Activated CD8-positive, alpha-beta memory T cell treated with anti-CD3 and anti-CD28 coated beads, Interleukin-2, amount 10 ng/mL, durations not matched to agents 7 days and 5 days (primary cell): ENCODE data around the gene HYDIN. TPM values are rescaled to one million over a fixed set of nuclear protein-coding genes. Genes with fewer than 3 reads are reported as not detected.
"Not testable (repeated sequence)": the region's sequence is repeated elsewhere in the genome, so short reads cannot be mapped to it uniquely, and the experiment has no call there.

ENCODE experiments used
- ATAC-seq: fragments of 150-1000 bp; cut with Tn5 transposase; one replicate; pipeline ENCODE4 v1.10.0; 2021; ENCODE audit warnings: moderate library complexity
- CTCF ChIA-PET: fragments of 350-600 bp; sonication (Branson Sonifier 250); formaldehyde crosslinking; loops from one replicate; lab custom pipeline; 2021; ENCODE audit warnings: antibody characterized with exemption; lab: Charles Lee
- DNase-seq: peaks from one replicate; pipeline ENCODE4 v3.0.0-alpha.2; 2020
- H3K27ac Mint-ChIP-seq: one replicate; pipeline ENCODE4 v1.8.0; 2021; ENCODE audit warnings: mild to moderate bottlenecking, mixed read lengths
- H3K27me3 Mint-ChIP-seq: one replicate; pipeline ENCODE4 v1.8.0; 2021; ENCODE audit warnings: mixed read lengths
- H3K36me3 Mint-ChIP-seq: one replicate; pipeline ENCODE4 v1.8.0; 2021; ENCODE audit warnings: mild to moderate bottlenecking, mixed read lengths
- H3K4me1 Mint-ChIP-seq: one replicate; pipeline ENCODE4 v1.8.0; 2021; ENCODE audit warnings: mixed read lengths
- H3K4me3 Mint-ChIP-seq: one replicate; pipeline ENCODE4 v1.8.0; 2021; ENCODE audit warnings: mild to moderate bottlenecking, moderate library complexity, mixed read lengths
- H3K9me3 Mint-ChIP-seq: one replicate; pipeline ENCODE4 v1.8.0; 2022; ENCODE audit warnings: low read depth, mixed read lengths
- total RNA-seq, 2 experiments: library from RNA; stranded (reverse); gene quantifications; one replicate each; pipeline ENCODE4 v1.2.3, GENCODE V29; 2021

The HYDIN gene
- total RNA-seq, 2 experiments from 2014 or later: not detected

DNA sequence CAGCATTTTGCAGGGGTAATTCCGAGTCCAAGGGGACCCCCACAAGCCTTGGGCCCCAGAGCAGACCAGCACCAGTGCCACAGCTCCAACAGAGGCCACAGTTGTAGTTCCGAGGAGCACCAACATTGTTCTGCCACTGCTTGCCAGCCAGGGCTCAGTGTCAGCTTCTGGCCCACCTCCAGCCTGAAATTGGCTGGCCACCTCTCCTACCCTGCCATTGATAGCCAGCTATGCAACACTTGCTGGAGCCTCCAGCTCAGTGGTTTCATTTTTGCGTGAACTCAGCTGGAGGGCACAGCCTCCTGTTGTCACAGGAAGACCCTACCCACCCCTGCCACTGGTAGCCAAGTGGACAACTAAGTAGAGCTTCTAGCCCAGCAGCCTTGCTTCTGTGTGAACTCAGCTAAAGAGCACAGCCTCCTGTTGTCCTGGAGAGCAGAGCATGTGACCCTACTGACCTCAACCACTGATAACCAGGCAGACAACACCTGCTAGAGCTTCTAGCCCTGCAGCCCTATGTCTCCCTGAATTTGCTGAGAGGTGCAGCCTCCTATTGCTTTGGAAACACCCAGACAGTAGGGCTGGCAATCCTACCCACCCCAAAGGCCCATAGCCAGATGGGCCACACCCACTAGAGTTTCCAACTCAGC lies 24.9 kb downstream of the HYDIN start:
- no peak overlapping the region for H3K27ac Mint-ChIP-seq
- H3K4me3 Mint-ChIP-seq: no peak overlapping the region
- H3K36me3 Mint-ChIP-seq: no peaks in the 10 kb centered on the region
- CTCF ChIA-PET: no interaction called here
- peaks cover 2% of the 10 kb centered on the region for H3K9me3 Mint-ChIP-seq
- DNase-seq (no peak), ATAC-seq (no peak)
- peaks cover 2% of the 10 kb centered on the region for H3K27me3 Mint-ChIP-seq
- H3K4me1 Mint-ChIP-seq: no peaks in the 10 kb centered on the region

DNA sequence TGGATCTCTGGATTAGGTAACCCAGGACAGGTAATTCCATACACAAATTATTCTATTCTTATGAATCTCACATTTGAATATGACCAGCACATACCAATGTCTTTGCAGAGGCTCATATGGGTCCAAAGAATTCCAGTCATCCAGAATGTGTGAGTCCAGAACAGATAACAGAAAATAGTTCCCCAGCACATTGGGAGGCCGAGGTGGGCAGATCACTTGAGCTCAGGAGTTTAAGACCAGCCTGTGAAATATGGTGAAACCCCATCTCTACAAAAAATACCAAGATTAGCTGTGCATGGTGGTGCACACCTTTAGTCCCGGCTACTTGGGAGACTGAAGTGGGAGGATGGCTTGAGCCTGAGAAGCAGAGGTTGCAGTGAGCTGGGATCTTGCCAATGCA lies 26.9 kb downstream of the HYDIN start:
- Mint-ChIP-seq H3K27me3 (peaks cover 2% of the 10 kb centered on the region), H3K4me3 (no peak overlapping the region), H3K36me3 (no peaks in the 10 kb centered on the region), H3K27ac (no peak overlapping the region), H3K9me3 (peaks cover 2% of the 10 kb centered on the region), H3K4me1 (no peaks in the 10 kb centered on the region)
- DNase-seq (no peak), ATAC-seq (no peak)
- CTCF ChIA-PET: no interaction called here

DNA sequence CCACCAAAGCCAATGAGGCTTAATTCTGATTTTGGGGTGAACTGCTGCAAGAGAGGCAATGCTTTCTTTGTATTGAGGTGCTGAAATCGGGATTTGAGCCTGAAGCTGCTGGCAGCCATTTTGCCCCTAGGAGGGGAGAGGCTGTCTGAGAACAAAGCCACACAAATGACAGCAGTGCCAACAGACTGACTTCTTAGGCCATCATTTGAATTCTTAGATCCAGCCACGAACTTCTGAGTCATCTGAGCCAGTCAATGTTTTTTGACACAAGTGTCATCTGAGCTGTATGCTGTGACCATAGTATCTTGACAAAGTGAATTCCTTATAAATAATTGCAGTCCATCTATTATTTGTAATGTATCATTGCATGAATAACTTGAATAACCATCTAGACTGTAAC lies 29.0 kb downstream of the HYDIN start:
- no peaks in the 10 kb centered on the region for H3K4me1 Mint-ChIP-seq
- H3K27me3 Mint-ChIP-seq: no peaks in the 10 kb centered on the region
- H3K36me3 Mint-ChIP-seq: no peaks in the 10 kb centered on the region
- ATAC-seq: no peak
- CTCF ChIA-PET: interaction anchor here (0.8 kb wide), 1 partner anchor 110 kb away, joined by 4 read pairs; no protein-coding TSS in a partner anchor
- H3K27ac Mint-ChIP-seq: no peak overlapping the region
- H3K4me3 Mint-ChIP-seq: no peak overlapping the region
- DNase-seq: no peak
- H3K9me3 Mint-ChIP-seq: peaks cover 2% of the 10 kb centered on the region

DNA sequence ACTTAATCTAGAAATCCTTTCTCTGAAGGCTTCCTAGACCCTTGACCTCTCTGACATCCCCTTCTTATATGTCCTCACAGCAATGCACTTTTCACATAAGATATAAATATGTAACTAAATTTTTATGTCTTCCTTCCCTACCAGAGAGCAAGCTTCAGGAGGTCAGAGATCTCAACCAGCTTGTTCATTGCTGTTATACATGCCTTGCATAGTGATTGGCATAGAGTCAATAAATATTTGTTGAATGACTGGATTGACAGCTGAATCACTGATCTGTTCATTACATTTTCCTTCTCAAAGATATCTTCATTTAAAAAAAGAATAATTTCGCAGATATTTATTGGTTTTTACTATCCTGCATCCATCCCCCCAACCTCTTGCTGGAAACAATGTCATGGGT lies 29.5 kb downstream of the HYDIN start:
- DNase-seq (no peak), ATAC-seq (no peak)
- Mint-ChIP-seq H3K27me3 (no peaks in the 10 kb centered on the region), H3K9me3 (peaks cover 2% of the 10 kb centered on the region), H3K4me1 (no peaks in the 10 kb centered on the region), H3K36me3 (no peaks in the 10 kb centered on the region), H3K4me3 (no peak overlapping the region), H3K27ac (no peak overlapping the region)
- CTCF ChIA-PET: no interaction called here

DNA sequence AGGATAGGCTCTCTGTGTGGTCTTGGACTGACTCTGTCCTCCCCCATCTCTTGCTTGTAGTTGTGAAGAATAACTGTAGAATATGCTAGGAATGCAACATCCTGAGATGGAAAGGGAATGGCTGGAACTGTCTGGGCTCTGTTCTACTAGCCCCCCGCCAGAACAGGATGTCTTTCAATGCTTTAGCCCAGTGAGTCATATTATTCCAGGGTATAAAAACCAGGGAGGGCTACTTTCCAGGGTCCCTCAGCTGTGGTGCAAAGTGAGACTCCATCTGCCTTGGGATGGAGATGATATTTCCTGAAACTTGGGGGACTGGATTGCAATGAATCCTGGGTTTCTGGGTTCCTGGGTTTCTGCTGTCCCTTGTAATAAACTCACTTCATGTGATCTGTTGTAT lies 32.1 kb downstream of the HYDIN start:
- DNase-seq (no peak), ATAC-seq (no peak)
- no peaks in the 10 kb centered on the region for H3K36me3 Mint-ChIP-seq
- H3K4me1 Mint-ChIP-seq: no peaks in the 10 kb centered on the region
- no peaks in the 10 kb centered on the region for H3K27me3 Mint-ChIP-seq
- CTCF ChIA-PET: interaction anchor here (0.8 kb wide), 1 partner anchor 17 kb away, joined by 3 read pairs; no protein-coding TSS in a partner anchor
- no peak overlapping the region for H3K4me3 Mint-ChIP-seq
- peaks cover 2% of the 10 kb centered on the region for H3K9me3 Mint-ChIP-seq
- H3K27ac Mint-ChIP-seq: no peak overlapping the region

DNA sequence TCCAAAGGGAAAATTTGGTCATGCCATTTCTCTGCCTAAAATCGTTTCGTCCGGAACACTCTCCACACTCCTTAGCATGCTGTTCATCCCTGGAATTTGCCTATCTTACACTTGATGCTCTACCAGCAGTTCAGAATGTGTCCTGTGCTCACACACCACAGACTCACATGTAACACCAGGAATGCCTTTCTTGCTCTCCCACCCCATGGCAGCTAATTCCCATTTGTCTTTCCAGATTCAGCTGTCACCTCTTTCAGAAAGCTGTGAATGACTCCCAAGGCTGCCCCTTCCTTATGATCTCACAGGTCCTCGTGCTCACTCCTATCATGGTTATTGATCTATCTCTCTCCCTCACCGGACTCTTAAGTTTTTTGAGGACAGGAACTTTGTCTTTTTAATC lies 38.1 kb downstream of the HYDIN start:
- DNase-seq: no peak
- H3K27ac Mint-ChIP-seq: no peak overlapping the region
- H3K4me3 Mint-ChIP-seq: no peak overlapping the region
- CTCF ChIA-PET: no interaction called here
- no peaks in the 10 kb centered on the region for H3K4me1 Mint-ChIP-seq
- peaks cover 11% of the 10 kb centered on the region for H3K27me3 Mint-ChIP-seq
- ATAC-seq: no peak
- no peaks in the 10 kb centered on the region for H3K36me3 Mint-ChIP-seq
- no peaks in the 10 kb centered on the region for H3K9me3 Mint-ChIP-seq

DNA sequence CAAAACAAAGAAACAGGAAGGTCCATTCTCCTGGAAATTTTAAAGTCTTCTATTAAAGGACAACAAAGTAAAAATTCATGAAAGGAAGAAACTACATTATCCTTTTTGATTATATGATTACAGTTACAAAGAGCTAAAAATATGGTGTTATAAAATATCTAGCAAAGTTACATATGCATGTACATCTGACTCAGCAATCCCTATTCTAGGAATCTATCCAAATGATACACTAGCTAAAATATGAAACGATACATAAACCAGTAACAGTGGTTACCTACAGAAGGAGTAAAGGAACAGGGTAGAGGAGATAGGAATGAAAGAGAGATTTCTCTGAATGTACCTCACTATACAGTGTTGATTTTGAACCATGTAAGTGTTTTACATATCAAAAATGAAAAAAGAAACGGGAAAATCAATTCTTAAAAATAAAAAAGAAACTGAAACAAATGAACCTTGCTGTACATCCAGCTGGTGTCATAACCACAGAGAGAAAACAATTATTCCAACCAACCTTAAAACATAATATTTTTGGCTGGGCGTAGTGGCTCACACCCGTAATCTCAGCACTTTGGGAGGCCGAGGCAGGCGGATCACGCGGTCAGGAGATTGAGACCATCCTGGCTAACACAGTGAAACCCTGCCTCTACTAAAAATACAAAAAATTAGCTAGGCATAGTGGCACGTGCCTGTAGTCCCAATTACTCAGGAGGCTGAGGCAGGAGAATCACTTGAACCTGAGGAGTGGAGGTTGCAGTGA lies 41.4 kb downstream of the HYDIN start:
- peaks cover 13% of the 10 kb centered on the region for H3K27me3 Mint-ChIP-seq
- no peak overlapping the region for H3K27ac Mint-ChIP-seq
- DNase-seq (no peak), ATAC-seq (no peak)
- H3K9me3 Mint-ChIP-seq: no peaks in the 10 kb centered on the region
- H3K36me3 Mint-ChIP-seq: no peaks in the 10 kb centered on the region
- no peak overlapping the region for H3K4me3 Mint-ChIP-seq
- H3K4me1 Mint-ChIP-seq: no peaks in the 10 kb centered on the region
- CTCF ChIA-PET: no interaction called here

DNA sequence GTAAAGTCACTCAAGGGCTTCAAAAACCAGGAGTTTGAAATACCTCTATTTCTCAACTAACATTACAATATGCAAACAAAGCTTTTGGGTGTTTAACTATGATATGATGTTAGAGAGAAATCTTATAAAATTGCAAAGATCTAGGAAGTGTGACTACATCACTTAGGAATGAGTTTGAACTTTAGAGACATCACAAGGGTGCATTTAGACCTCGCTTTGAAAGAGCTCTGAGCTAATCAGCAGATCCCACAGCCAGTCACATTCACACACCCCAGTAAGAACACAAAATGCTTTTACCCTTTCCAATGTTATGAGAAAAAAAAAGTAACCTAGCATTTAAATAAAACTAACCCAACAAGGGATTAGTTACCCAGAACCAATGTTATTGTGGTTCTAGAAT lies 45.2 kb downstream of the HYDIN start:
- Mint-ChIP-seq H3K27ac (no peak overlapping the region), H3K9me3 (no peaks in the 10 kb centered on the region), H3K4me3 (no peak overlapping the region), H3K36me3 (no peaks in the 10 kb centered on the region), H3K27me3 (peaks cover 29% of the 10 kb centered on the region), H3K4me1 (no peaks in the 10 kb centered on the region)
- DNase-seq: no peak
- CTCF ChIA-PET: no interaction called here
- no peak for ATAC-seq

DNA sequence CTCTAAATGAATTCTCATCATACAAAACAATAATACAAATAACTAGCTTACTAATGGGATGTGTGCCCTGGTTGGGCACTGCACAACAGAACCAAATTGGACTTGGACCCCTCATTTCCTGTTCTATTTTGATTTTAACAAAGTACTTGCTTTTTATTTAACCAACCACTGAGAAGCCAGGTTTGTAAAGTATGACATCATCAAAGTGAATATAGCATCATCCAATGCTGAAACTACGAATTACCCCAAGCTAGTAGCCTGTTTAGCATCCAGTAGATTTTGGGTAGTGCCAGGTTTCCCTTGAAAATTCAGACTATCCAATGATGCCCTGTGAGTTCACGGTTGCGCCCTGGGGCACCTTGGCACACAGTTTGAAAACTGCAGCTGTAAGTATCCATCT lies 51.0 kb downstream of the HYDIN start:
- H3K36me3 Mint-ChIP-seq: no peaks in the 10 kb centered on the region
- CTCF ChIA-PET: no interaction called here
- no peak overlapping the region for H3K27ac Mint-ChIP-seq
- no peaks in the 10 kb centered on the region for H3K4me1 Mint-ChIP-seq
- no peaks in the 10 kb centered on the region for H3K9me3 Mint-ChIP-seq
- ATAC-seq (no peak), DNase-seq (no peak)
- no peak overlapping the region for H3K4me3 Mint-ChIP-seq
- H3K27me3 Mint-ChIP-seq: peaks cover 21% of the 10 kb centered on the region

DNA sequence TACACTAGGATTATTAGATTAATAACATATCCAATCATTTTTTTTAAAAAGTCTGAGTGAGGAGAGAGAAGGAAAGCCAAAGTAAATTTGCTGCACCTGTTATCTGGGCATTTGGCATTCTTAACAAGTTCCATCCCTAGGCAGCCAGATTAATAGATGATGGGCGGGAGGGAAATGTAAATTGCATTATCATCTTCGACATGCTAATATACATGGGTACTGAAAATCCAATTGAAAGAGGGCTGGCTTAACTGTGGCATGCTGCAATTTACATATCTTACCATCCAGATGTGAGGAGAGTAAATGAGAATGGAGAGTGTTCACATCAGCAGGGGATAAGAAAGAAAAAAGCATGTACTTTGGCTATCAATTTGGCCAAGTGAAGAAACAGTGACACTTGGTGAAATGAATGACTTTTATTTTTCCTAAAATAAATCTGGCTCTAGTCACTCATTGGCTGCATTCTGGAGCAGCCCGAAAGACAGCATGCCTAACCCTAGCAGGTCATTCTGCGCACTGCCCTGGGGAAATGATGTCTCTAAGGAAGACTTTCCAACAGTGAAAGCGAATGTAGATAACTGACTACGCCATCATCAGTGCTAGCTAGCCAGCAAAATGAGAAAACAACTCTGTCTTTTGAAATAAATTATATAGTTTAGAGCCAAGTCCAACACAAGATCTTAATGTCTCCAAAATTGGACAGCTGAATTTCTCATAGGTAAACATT lies 57.9 kb downstream of the HYDIN start:
- CTCF ChIA-PET: no interaction called here
- no peaks in the 10 kb centered on the region for H3K36me3 Mint-ChIP-seq
- H3K27me3 Mint-ChIP-seq: peaks cover 4% of the 10 kb centered on the region
- H3K4me3 Mint-ChIP-seq: no peak overlapping the region
- H3K4me1 Mint-ChIP-seq: no peaks in the 10 kb centered on the region
- no peak overlapping the region for H3K27ac Mint-ChIP-seq
- H3K9me3 Mint-ChIP-seq: no peaks in the 10 kb centered on the region
- DNase-seq (no peak), ATAC-seq (no peak)

DNA sequence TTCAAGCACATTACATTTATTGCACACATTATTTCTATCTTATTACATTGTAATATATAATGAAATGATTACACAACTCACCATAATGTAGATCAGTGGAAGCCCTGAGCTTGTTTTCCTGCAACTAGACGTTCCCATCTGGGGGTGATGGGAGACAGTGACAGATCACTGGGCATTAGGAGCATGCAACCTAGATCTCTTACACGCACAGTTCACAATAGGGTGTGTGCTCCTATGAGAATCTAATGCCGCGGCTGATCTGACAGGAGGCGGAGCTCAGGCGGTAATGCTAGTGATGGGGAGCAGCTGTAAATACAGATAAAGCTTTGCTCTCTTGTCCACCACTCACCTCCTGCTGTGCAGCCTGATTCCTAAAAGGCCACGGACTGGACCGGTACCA lies 69.5 kb downstream of the HYDIN start:
- H3K4me3 Mint-ChIP-seq, H3K27me3 Mint-ChIP-seq, ATAC-seq, H3K4me1 Mint-ChIP-seq, H3K9me3 Mint-ChIP-seq, H3K27ac Mint-ChIP-seq, H3K36me3 Mint-ChIP-seq, DNase-seq, CTCF ChIA-PET: not testable (repeated sequence)

DNA sequence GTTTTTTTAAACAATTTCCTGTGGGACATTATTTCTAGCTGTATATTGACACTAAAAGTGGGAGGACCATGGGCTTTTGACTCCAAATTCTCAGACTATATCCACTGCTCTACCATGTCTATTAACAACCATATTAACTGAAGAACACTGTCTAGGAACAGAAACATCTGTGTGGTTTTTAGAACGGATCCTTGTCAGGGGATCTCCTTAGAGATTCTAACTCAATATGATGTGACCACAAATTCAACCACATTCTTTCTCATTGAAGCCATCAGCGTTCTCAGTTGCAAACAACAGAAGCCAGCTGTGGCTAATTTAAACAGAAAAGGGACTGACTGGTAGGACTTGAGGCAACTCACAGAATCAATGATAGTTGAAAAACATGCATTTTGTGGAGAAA lies 73.2 kb downstream of the HYDIN start:
- H3K36me3 Mint-ChIP-seq, H3K27ac Mint-ChIP-seq, DNase-seq, H3K9me3 Mint-ChIP-seq, H3K4me1 Mint-ChIP-seq, CTCF ChIA-PET, ATAC-seq, H3K27me3 Mint-ChIP-seq, H3K4me3 Mint-ChIP-seq: not testable (repeated sequence)

DNA sequence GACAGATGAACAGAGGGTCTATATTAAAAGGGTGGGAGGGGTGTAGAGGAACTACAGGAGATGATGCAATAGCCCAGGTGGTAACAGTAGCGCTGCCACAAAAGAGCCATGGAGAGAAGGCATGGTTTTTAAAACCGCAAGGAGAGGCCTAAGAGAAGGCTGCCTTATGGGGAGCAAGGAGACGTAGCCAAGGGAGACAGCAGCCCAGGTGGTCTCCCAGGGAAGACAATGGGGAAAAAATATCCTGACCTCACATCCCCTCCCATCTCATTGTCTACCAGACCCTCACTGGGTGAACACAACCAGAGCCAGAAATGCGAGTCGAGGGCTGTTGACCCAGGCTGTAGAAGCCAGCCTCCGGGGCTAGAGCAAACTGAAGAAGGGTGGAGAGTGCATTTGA lies 77.2 kb downstream of the HYDIN start:
- H3K4me1 Mint-ChIP-seq, H3K4me3 Mint-ChIP-seq, H3K9me3 Mint-ChIP-seq, CTCF ChIA-PET, H3K36me3 Mint-ChIP-seq, H3K27ac Mint-ChIP-seq, ATAC-seq, DNase-seq, H3K27me3 Mint-ChIP-seq: not testable (repeated sequence)

DNA sequence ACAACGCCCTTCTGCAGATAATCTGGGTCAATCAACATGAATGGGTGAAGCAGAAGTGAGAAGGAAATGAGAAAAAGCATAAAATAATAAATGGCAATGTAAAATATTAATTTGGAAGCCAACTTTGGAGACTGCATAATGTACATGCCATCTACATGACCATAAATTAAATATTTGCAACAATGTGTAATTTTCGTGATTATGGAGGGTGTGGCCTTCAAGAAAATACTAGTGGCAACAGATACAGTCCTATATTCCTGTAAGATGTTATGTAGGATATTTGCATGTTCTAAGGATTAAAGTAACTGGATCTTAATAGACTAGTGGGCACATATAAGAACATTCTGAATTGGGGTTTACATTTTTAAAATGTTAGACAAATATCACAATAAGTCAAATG lies 78.9 kb downstream of the HYDIN start:
- CTCF ChIA-PET, H3K9me3 Mint-ChIP-seq, H3K36me3 Mint-ChIP-seq, H3K27ac Mint-ChIP-seq, DNase-seq, ATAC-seq, H3K4me1 Mint-ChIP-seq, H3K27me3 Mint-ChIP-seq, H3K4me3 Mint-ChIP-seq: not testable (repeated sequence)
